ENCODE data around the gene USP36.
A peak's percentile ranks its signal among the peaks of the same experiment; 100 is the strongest.
"Not testable (repeated sequence)": the region's sequence is repeated elsewhere in the genome, so short reads cannot be mapped to it uniquely, and the experiment has no call there.

Gene USP36

DNA sequence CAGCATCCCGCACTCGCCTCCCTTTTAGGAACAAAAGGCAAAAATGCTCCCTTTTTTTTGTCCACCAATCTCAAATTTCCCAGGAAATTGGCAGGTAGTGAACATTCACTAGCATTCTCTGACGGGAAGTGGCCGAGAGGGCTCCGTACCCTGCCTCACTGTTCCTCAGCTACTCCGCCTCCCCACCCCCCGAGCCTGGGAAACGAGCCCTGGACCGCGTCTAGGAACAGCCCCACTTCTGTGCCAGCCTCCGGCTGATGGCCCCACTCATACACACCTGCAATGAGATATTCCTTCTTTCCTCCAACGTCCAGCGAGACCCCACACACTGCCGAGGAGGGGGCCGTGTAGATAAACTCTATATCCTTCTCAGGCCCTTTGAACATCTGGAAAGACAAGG is 30.0 kb upstream of the USP36 start:
- DNase-seq: no peak

DNA sequence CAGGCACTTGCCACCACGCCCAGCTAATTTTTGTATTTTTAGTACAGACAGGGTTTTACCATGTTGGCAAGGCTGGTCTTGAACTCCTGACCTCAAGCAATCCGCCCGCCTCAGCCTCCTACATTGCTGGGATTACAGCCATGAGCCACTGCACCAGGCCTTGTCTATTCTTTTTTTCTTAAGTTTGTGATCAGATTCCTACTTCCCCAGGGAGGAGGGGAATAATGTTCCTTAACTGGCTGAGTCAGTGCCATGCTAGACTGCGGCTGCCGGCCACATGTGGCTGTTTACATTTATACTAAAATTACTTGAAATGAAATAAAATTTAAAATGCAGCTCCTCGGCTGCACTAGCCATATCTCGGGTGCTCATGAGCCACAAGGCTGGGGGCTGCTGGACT is 27.8 kb upstream of the USP36 start:
- no peak for DNase-seq

DNA sequence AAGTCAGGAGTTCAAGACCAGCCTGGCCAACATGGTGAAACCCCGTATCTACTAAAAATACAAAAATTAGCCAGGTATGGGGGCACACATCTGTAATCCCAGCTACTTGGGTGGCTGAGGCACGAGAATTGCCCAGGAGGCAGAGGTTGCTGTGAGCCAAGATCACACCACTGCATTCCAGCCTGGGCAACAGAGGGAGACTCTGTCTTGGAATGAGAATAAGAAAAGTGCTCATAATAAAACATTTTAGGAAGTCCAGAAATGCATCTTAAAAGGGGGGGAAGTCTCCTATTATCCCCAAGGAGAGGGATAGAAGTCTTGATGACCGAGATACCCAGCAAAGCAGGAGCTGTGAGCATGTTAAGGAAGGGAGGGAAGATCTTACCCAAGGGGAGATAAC is 26.4 kb upstream of the USP36 start:
- DNase-seq: not testable (repeated sequence)

DNA sequence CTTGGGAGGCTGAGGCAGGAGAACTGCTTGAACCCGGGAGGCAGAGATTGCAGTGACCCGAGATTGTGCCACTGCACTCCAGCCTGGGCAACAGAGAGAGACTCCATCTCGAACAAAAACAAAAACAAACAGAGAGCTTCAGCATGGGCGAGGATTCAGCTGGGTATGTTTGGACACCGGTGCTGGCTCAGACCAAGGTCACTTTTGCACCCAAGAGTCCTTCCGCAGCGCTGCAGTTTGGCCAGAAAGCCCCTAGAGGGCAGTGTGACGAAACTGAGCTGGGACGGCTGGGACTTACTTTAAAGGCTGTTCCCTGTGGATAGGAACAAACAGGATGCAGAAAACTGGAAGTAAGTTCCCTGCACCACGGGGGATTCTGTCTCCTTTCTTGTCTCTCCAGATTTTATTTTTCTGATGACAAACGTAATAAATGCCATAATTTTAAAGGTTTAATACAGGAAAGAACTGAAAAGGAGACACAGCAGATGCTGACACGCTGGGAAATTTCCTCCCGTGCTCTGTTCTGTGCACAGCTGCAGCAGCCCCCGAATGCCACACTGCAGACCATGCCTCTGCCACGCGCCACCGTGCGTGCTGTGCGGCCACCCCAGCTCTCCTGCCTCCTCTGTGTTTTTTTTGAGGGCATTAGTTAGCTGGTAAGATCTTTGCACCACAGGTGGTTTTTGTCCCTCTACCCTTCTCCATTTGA is 25.2 kb upstream of the USP36 start:
- DNase-seq: peak; percentile 52

DNA sequence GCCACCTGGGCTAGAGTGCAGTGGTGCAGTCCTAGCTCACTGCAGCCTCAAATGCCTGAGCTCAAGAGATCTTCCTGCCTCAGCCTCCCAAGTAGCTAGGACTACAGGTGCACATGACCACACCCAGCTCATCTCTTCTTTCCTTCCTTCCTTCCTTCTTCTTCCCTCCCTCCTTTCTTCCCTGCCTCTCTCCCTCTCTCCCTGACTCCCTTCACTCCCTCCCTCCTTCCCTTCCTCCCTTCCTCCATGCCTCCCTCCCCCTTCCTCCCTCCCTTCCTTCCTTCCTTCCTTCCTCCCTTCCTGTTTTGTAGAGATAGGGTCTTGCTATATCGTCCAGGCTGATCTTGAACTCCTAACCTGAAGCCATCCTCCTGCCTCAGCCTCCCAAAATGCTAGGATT is 23.5 kb upstream of the USP36 start:
- no peak for DNase-seq

DNA sequence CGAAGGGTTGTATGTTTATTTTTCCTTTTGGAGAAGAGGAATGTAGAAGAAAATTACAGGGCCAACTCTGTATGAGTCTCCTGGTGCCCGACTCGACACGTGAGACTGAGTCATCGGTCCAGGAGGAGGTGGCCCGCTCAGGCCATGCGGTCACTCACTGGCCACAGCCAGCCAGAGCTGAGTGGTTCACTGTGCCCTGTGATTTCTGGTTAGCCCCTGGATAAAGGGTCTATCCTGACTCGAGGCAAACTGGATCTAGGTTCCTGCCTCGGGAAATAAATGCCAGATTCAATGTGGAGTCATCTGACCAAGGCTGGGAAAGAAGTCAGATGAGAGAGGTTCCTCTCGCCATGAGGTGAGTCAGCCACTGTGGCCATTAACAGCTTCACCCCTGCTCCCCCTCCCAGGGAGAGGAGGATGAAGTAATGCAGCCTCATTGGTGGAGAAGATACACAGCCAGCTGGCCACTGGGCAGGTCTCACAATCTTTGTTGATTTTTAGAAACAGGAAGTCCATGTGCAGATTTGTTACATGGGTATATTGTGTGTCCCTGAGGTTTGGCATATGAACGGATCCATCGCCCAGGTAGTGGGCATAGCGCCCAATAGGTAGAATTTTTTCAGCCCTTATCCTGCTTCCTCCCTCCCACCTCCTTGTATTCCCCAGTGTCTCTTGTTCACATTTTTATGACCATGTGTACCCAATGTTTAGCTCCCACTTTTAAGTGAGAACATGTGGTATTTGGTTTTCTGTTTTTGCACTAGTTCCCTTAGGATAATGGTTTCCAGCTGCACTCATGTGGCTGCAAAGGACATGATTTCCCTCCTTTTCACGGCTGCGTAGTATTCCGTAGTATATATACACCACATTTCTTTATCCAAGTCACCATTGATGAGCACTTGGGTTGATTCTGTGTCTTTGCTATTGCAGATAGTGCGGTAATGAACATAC is 21.7 kb upstream of the USP36 start:
- DNase-seq: no peak

DNA sequence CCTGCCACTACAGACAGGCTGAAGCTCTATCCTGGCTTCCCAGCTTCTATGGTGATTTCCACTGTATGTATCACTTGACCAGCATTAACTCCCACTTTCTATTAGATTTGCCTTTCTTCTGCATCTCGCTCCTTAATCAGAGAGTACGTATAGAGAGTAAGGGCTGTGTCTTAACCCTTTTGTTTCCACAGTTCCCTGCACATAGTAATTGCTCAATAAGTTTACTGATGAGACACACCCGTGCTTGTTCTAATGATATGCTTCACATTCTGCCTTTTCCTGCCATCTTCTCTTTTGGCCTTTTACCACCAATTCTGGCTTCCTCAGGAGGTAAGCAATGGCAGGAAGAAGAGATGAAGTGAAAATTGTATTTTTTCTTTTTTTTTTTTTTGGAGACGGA is 20.6 kb upstream of the USP36 start:
- DNase-seq: no peak

DNA sequence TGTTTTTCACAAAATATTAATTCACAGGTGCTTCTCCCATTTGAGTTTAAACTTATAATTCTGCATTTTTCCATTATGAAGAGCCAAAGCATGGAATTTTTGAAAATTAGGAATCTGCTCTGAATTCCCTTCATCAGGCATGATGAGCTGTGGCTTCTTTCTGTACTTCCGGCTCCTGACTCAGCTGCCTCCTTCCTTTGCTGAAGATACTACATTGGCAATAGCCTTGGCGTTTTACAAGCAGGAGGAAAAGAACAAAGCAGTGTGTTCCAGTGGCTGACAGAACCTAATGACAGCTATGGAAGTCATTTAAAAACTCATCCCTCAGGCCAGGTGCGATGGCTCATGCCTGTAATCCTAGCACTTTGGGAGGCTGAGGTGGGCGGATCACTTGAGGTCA is 18.4 kb upstream of the USP36 start:
- DNase-seq: no peak

DNA sequence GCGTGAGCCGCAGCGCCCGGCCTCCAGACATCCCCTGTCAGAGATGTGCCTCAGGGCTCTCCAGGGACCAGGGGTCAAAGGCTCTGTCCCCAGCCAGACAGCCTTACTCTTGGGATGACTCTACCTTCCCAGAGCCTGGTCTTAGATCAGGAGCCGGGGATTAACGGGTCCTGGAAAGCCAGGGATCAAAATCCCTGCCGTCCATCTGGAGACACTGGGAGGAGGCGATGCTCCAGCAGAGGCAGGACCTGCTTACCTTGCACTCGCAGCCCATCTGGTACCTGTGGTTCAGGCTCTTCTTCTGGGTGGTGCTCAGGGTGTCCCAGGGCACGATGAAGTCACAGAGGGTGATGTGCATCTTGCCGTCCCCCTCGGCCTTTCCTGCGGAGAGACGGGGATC is 16.7 kb upstream of the USP36 start:
- no peak for DNase-seq

DNA sequence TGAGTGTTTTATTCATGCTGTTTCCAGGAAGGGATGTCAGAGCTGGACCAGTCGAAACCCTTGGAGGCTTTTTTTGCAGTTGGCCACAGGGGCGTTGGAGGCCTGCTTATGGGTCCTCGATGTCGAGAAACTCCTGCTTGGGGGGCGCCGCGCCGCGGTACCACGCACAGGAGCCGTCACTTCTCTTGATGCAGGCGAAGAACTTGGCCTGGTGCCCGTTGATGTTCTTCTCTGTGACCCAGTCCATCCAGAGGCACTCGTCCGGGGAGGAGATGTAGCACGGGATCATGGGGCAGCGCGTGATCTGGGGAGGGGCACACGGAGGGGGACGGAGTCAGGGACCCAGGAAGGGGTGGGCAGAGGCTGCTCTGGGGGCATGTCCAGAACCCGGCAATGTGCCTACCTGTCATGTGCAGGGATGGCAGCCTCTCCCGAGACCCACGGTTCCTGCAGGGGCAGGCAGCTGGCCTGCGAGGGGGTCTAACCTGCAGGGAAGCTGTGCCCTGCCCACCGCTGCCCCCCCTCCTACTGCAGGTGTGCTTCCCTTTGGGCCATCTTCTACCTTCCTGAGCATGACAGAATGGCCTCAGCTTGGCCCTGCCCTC is 15.0 kb upstream of the USP36 start:
- no peak for DNase-seq

DNA sequence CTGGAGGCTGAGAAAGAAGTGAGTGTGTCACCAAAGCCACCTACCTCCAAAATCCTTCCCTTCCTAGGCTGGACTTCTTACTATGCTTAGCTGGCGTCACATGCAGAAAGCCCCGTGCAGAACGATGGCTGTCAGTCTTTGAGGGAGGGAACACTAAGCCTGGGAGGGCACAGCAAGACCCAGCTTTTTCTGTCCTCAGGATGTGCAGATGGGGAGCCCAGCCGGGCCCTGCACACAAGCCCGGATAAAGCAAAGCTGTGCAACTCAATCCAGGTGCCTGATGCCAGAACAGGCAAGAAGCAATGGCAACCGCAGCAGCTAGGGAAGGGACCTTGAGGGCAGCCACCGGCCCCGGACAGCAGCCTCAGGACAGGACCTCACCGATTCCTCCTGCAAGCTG is 13.9 kb upstream of the USP36 start:
- no peak for DNase-seq

DNA sequence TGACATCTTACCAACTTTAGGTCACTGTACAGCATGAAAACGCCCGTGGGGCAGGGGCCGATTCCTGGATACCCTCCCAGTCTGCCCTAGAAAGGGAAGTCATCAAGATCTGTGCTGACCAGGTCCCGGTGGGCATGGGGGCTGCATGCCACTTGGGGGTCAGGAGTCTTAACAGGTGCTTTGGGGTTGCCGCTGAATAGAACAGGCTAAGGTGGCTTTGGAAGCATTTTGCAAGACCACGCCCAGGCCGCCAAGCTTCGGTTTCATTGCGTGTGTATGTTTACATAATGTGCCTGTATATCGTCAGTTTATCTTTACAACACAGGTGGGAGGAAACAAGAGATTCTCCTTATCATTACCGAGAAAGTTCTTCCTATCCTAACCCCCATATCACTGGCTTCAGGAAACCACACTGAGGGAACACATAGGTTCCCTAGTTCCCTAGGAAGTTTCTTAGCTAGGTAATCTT is 13.3 kb upstream of the USP36 start:
- DNase-seq: no peak

DNA sequence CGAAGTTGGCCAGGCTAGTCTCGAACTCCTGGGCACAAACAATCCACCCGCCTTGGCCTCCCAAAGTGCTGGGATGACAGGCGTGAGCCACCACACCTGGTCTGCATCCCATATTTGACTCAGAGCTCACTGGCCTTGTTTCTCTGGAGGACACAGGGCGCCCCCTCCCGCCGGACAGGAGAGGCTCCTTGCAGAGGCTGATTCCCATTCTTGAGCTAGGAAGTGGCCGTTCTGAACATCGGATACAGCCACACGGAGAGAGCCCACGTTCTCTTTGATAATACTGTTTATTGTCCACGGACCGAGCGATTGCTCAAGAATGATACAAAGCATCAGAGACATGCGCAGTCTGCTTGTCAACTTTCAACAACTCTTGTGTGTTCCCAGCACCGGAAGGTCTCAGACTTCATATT is 12.1 kb upstream of the USP36 start:
- DNase-seq: no peak

DNA sequence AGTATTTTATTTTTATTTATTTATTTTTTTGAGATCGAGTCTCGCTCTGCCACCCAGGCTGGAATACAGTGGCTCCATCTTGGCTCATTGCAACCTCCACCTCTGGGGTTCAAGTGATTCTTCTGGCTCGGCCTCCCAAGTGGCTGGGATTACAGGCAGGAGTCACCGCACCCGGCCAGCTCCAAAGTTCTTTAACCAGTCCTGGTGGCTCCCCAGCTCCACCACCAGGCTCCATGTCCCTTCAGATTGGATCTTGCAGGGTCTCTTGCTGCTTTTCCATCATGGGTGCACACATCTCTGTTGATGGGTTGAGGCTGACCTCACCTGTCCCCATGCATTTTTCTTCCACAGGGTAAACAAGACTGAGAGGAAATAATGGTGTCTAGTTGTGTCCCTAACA is 8.4 kb upstream of the USP36 start:
- no peak for DNase-seq

DNA sequence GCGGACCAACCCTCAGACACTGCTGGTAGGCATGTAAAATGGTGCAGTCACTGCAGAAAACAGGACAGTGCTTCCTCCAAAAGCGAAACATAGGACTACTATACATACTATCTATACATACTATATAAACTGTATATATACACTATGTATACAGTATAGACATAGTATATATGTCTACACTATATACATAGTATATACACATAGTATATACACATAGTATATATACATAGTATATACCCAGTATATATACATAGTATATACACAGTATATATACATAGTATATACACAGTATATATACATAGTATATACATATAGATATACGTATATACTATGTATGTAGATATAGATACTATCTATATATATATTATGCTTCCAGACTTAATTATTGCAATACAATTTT is 6.4 kb upstream of the USP36 start:
- DNase-seq: no peak

DNA sequence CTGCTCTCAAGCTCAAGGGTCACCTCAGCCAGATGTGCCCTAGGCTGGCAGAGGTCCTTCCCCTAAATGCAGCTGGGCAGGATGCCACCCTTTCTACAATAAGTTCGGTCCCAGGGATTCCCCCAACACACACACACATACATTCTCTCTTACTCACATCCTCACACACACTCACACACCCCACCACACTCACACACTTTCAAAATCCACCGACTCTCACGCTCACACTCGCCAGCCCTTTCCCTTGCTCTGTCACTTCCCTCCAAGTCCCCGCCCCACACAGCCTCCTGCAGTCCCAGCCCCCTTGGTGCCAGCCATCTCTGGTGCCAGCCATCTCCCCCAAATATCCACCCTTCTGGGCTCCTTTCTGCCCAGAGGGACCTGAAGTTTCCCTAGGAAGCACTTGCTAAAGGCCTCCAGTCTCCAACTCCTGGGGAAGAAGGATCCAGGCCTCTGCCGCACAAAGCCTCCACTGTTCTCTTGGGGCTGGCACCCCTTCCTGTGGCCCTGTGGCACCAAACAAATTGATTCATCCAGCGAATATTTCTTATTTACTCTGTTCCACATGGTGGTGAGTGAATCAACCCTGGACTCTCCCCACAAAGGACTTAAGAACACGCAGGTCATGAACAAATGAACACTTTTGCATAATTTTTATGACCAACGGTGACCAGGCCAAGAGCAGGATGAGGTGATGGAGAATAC is 3.8 kb upstream of the USP36 start:
- DNase-seq: peak; percentile 35

DNA sequence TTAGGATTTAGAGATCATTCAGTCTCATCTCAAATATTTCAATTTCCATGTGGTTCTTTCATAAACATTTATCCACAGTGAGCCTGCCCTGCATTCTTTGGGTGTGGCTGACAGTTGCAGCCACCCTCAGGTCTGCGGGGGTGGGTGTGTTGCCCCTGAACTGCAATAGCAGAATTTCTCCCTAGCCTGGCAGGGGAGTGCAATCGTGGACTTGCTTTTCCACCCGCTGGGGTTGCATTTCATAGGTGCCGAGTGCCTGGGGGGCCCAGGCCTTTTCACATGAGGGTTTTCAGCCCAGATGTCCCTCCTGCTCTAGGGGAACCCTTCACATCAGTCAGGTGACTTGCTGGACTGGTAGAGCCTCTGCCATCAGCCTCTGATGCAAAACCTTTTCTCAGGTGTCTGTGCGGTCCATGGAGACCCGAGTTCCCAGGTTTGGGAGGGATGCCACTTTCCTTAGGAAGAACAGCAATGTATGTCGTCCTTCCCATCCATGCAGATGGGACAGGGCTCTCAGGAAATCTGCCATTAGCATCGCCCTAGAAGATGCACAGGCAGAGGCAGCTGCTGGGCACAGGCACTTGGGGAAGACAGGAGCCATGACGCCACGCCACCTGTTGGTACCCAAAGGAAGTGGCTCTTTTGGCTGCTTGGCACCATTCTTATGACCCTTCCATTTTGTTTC is 2.4 kb upstream of the USP36 start:
- peak; percentile 62 for DNase-seq

DNA sequence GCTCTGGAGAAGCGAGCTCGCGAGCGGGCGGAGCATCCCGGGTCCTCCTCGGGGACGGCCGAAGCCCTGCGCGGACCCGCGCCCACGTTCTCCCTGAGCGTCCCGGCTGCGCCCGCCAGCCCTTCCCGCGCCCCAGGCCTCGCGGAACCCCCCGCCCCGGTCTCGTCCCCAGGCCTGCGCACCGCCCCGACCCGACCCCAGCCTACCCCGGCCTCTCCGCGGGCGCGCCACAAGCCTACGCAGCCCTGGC is 159 bp downstream of the USP36 start:
- no peak for DNase-seq

DNA sequence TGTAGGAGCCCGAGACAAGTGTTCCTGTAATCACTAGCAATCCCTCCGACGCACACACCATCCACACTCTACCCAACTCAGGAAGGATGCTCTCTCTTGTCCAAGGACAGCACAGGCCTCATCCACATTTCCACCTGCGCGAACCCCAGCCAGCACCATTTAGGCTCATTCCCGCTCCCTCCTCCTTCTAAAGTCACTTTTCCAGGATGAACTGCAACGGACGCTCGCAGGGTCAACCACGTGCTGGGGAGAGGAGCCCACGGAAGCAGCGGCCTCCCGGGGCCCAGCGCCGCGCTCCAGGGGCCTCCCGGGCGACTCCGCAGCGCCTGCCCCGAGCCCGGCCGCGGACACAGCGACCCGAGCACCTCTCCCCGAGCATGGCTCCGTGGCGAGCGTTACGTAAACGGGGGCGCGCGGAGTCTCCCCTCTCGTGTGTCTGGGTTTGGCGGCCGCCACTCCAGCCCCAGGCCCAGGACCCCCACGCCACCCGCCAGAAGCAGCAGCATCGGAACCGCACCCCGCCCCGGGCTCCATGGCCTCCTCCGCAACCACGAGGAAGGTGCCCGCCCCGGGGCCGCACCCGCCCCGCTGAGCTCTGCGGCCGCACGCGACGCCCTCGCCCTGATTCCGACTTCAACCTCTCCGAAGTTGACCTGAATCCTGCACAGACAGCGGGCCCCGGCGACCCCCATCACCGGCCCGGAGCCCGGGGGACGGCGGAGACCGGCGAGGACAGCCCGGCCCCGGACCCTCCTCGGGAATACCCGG is 668 bp downstream of the USP36 start:
- DNase-seq: peak; percentile 51

DNA sequence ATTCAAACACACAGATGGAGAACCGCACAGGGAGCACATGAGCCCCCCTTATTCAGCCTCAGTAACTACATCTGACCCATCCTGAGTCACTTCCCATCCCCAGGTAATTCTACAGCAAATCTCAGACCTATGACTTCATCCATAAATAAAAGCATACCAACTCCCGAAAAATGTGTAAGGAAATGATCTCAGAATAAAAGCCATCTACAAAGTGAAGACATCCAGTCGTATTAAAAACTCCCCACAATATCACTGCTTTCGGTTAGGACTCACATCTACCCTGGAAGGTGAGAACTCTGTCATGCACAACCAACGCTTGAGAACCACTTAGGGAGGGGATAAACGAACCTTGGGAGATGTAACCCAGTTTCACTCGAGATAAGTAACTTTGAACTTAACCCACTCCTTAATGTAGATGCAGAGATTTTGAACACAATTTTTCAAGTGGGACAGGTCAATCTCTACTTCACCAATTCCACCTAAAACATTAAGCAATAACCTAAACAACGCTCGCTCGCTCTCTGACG is 1.3 kb downstream of the USP36 start:
- DNase-seq: no peak

DNA sequence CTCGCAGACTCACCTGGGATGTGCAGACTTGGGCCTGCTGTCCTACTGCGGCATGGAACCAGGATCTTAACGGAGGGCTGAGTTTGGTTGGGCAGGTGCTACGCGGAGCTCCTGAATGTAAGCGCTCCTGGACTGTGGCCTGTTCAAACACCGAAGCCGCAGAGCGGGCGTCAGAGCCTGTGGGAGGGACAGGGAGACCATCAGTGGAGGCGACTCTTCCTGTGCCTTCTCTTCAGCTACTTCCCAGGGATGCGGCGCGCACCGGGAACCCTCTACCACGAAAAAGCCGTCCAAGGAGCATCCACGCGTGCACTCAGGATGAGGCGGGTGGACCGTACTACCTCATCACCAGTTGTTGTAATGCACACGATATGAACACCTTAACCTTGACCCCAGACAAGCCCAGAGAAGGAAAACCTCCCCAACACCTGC is 2.0 kb downstream of the USP36 start:
- no peak for DNase-seq
